Testis (tissue), 3 donors: ENCODE measurements around the gene TAAR2. TPM values are rescaled to one million over a fixed set of nuclear protein-coding genes. Genes with fewer than 3 reads are reported as not detected.

Experiments used
- DNase-seq: peaks from one replicate; pipeline ENCODE4 v3.0.0-alpha.2; 2019
- H3K27ac ChIP-seq, 2 donors: fragments of 200-600 bp; sonication (generic); one replicate each; pipeline ENCODE4 v1.5.1; 2019
- H3K27me3 ChIP-seq: fragments of 200-600 bp; sonication (generic); one replicate; pipeline ENCODE4 v1.5.1; 2019
- H3K36me3 ChIP-seq: fragments of 200-600 bp; sonication (generic); one replicate; pipeline ENCODE4 v1.5.1; 2017; ENCODE audit warnings: low read depth; ENCODE audit errors: missing control alignments
- H3K4me1 ChIP-seq: fragments of 200-600 bp; sonication (generic); one replicate; pipeline ENCODE4 v1.5.1; 2019
- H3K4me3 ChIP-seq, 2 donors: fragments of 200-600 bp; sonication (generic); one replicate each; pipeline ENCODE4 v1.5.1; 2017 to 2019
- H3K9me3 ChIP-seq: fragments of 200-600 bp; sonication (generic); one replicate; pipeline ENCODE4 v1.5.1; 2017
- POLR2A ChIP-seq: fragments of 450-650 bp; IDR thresholded peaks from one replicate; pipeline ENCODE4 v1.6.1; 2017; ENCODE audit warnings: antibody characterized with exemption, mild to moderate bottlenecking, moderate library complexity
- WGBS, 2 donors: methylation state at CpG; one replicate each; pipeline ENCODE4 v1.1.5; 2018; 5-methylcytosine and 5-hydroxymethylcytosine counted together
- intact Hi-C: fragments of 100-400 bp; cut with DNase I; formaldehyde crosslinking; loops from one replicate; pipeline ENCODE4 v1.15.1; 2023; ENCODE audit warnings: low total_unique reads
- polyA plus RNA-seq: library from polyadenylated mRNA; stranded (reverse); fragments of 350-450 nt; fragmentation: Illumina TruSeq; extraction: RNeasy Lipid Tissue Mini Kit (QIAGEN cat#74804); gene quantifications from one replicate; pipeline ENCODE4 v1.2.3, GENCODE V29; 2014; ENCODE audit warnings: low read depth, low replicate concordance; ENCODE audit not compliant: insufficient read depth
- total RNA-seq, 2 donors: library from RNA; depleted of rRNA; stranded (reverse); fragments of >200 nt; gene quantifications; one replicate each; pipeline ENCODE4 v1.2.3, GENCODE V29; 2016
- TF ChIP-seq, protein P1 (sequence below), 3 experiments: fragments of 450-650 bp in 2 of 3; fragments of 200-600 bp in 1 of 3; sonication (generic) in 1 of 3; IDR thresholded peaks; one replicate each; pipeline ENCODE4 v1.5.1; 2016 to 2019; ENCODE audit warnings: antibody characterized with exemption in 3 of 3, mild to moderate bottlenecking in 2 of 3, moderate library complexity in 1 of 3

TAAR2 gene
- total and polyA plus RNA-seq, 3 donors from 2014 or later: not detected

DNA sequence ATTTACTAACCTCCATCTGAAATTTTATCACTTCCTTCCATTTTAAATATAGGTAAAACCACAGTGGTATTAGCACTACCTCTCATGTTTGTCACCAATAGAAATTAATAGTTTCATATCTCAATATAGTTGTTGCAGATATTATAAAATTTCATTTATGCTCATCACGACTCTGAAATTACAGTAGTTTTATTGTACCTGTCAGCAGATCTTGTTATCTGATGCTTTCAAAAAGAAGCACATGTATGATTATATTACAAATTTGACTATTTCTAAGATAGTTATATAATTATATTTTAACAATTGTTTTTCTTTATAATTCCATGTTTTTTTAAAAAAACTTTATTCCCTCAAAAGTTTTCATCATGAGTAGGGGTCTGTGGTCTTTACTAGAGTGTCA, 39.4 kb downstream of the TAAR2 start:
- intact Hi-C loops: no loop called here
- Histone ChIP-seq H3K9me3 (no peaks in the 10 kb centered on the region), H3K27me3 (no peaks in the 10 kb centered on the region), H3K36me3 (no peaks in the 10 kb centered on the region), H3K27ac (no peak overlapping the region), H3K4me3 (no peak overlapping the region), H3K4me1 (no peaks in the 10 kb centered on the region)
- 74 to 83% methylated on average over 1 of the region's 1 CpG for whole genome bisulfite sequencing, 2 donors
- DNase-seq: no peak
- TF ChIP-seq, protein P1, sequence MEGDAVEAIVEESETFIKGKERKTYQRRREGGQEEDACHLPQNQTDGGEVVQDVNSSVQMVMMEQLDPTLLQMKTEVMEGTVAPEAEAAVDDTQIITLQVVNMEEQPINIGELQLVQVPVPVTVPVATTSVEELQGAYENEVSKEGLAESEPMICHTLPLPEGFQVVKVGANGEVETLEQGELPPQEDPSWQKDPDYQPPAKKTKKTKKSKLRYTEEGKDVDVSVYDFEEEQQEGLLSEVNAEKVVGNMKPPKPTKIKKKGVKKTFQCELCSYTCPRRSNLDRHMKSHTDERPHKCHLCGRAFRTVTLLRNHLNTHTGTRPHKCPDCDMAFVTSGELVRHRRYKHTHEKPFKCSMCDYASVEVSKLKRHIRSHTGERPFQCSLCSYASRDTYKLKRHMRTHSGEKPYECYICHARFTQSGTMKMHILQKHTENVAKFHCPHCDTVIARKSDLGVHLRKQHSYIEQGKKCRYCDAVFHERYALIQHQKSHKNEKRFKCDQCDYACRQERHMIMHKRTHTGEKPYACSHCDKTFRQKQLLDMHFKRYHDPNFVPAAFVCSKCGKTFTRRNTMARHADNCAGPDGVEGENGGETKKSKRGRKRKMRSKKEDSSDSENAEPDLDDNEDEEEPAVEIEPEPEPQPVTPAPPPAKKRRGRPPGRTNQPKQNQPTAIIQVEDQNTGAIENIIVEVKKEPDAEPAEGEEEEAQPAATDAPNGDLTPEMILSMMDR (IDR thresholded peaks at IDR 0.05): no peak

DNA sequence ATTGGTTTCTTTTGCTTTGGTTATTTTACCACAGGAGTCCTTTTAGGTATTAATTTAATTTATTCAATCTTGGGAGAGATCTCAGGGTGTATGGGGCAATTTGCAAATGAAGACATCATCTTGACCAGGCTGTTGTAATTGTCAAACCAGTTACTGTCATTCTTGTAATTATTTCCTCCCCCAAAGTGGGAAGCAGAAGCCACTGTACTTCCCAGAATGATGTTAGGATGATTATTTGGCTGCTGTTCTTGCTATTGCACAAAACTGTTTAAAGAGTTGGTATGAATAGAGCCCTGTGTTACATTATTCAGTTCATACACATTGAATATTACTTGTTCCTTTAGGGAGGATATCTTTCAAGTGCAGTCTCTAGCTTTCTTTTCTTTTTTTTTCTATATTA, 52.3 kb downstream of the TAAR2 start:
- Histone ChIP-seq H3K27ac (no peak overlapping the region), H3K36me3 (no peaks in the 10 kb centered on the region), H3K27me3 (no peaks in the 10 kb centered on the region), H3K4me1 (no peaks in the 10 kb centered on the region), H3K4me3 (no peak overlapping the region), H3K9me3 (no peaks in the 10 kb centered on the region)
- intact Hi-C loops: no loop called here
- no peak for DNase-seq
- TF ChIP-seq, protein P1 (IDR thresholded peaks at IDR 0.05): no peak
- TF ChIP-seq POLR2A: no peak

DNA sequence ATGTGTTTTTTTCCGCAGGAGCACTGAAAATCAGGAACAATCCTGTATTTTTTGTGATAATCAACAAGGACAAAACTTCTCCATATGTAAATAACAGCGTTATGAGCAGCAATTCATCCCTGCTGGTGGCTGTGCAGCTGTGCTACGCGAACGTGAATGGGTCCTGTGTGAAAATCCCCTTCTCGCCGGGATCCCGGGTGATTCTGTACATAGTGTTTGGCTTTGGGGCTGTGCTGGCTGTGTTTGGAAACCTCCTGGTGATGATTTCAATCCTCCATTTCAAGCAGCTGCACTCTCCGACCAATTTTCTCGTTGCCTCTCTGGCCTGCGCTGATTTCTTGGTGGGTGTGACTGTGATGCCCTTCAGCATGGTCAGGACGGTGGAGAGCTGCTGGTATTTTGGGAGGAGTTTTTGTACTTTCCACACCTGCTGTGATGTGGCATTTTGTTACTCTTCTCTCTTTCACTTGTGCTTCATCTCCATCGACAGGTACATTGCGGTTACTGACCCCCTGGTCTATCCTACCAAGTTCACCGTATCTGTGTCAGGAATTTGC, 53.8 kb downstream of the TAAR2 start, which contains the start of gene TAAR6:
Gene TAAR6, plus strand, starts transcription at position 102 of the 557 bp plus-strand sequence. Its CDS starts 0 bp downstream, at position 102.
- intact Hi-C loops: no loop called here
- DNase-seq: no peak
- Histone ChIP-seq H3K36me3 (no peaks in the 10 kb centered on the region), H3K4me3 (no peak within 1 kb of the TSS), H3K4me1 (no peaks in the 10 kb centered on the region), H3K9me3 (no peaks in the 10 kb centered on the region), H3K27me3 (no peaks in the 10 kb centered on the region), H3K27ac (no peak within 1 kb of the TSS)
- WGBS, 2 donors: 63 to 67% methylated on average over 15 of the region's 15 CpGs
- TF ChIP-seq, protein P1 (IDR thresholded peaks at IDR 0.05): no peak
- TF ChIP-seq POLR2A: no peak

DNA sequence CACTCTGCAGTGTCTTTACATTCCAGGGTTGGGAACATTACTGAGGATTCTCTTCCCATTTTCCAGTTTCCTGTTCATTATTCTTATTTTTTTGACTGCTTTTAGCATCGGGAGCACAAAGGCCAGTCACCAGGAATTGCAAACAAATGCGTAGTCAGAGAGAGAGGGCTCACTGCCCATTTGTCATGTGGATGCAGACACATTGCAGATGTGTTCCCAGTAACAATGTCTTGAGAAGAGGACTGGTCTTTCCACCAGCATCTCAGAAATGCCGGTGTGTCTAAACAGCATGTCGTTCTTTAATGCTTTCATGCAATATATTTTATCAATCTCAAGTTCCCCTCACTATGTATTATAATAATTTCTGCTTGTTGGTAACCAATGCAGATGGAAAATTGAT, 54.9 kb downstream of the TAAR2 start:
- 40 to 44% methylated on average over 4 of the region's 4 CpGs for WGBS, 2 donors
- DNase-seq: no peak
- no peaks in the 10 kb centered on the region for H3K36me3 ChIP-seq

DNA sequence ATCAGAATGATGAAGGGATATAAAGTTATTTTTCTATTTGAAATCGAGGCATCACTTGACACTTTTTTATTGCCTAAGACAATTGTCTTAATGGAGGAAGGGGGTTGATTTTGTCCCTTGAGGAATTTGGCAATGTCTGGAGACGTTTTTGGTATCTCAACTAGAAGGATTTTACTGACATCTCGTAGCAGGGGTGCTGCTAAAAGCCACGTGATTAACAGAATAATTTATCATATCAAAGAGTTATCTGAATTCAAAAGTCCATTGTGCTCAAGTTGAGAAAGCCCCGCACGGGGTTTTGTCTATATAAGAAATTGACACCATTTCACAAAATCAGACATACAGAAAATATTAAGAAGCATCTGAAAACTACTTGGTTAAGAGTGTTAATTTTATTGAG, 55.5 kb downstream of the TAAR2 start:
- no peaks in the 10 kb centered on the region for H3K27me3 ChIP-seq
- H3K27ac ChIP-seq: no peak overlapping the region
- no peak overlapping the region for H3K4me3 ChIP-seq
- no peaks in the 10 kb centered on the region for H3K9me3 ChIP-seq
- no peak for DNase-seq
- TF ChIP-seq, protein P1 (IDR thresholded peaks at IDR 0.05): no peak
- no peak for TF ChIP-seq POLR2A
- intact Hi-C loops: no loop called here
- no peaks in the 10 kb centered on the region for H3K4me1 ChIP-seq
- 54 to 63% methylated on average over 6 of the region's 6 CpGs for WGBS, 2 donors
- H3K36me3 ChIP-seq: no peaks in the 10 kb centered on the region

More for the DNA sequence above, 54.9 kb downstream of the TAAR2 start:
- TF ChIP-seq, protein P1 (IDR thresholded peaks at IDR 0.05): no peak
- no peak for TF ChIP-seq POLR2A
- no peak overlapping the region for H3K27ac ChIP-seq
- intact Hi-C loops: no loop called here
- no peaks in the 10 kb centered on the region for H3K4me1 ChIP-seq
- H3K27me3 ChIP-seq: no peaks in the 10 kb centered on the region
- no peaks in the 10 kb centered on the region for H3K9me3 ChIP-seq
- no peak overlapping the region for H3K4me3 ChIP-seq
